DND-41 (cell line): Measurements from ENCODE around the gene ATXN3.

ENCODE experiments used
- EZH2 ChIP-seq: IDR thresholded peaks from 3 replicates; pipeline ENCODE4 v1.6.1; 2012; ENCODE audit warnings: borderline replicate concordance, low read depth, mild to moderate bottlenecking, moderate library complexity, low read length, inconsistent platforms; ENCODE audit not compliant: severe bottlenecking
- TF ChIP-seq, protein P1 (sequence below): IDR thresholded peaks from 2 replicates; pipeline ENCODE4 v1.5.1; 2012; ENCODE audit warnings: borderline replicate concordance, low read length, moderate library complexity, mild to moderate bottlenecking; ENCODE audit not compliant: poor library complexity, severe bottlenecking; ENCODE audit errors: extremely low read depth

DNA sequence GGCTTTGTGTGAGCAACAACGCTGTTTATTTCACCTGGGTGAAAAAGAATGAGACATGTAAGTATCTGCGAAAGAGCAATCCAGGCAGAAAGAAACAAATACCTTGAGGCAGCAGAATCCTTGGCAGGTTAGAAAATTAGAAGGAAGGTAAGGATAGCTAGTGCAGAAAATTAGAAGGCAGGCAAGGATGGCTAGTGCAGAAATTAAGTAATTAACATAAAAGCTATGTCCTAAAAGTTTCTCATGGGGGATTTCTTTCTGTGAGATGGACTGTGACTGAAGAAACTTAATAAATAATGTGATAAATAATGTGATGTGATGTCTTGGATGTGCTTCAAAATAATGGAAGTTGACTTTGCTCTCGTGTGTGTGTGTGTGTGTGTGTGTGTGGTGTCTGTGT, 56.6 kb downstream of the ATXN3 start:
- TF ChIP-seq, protein P1, sequence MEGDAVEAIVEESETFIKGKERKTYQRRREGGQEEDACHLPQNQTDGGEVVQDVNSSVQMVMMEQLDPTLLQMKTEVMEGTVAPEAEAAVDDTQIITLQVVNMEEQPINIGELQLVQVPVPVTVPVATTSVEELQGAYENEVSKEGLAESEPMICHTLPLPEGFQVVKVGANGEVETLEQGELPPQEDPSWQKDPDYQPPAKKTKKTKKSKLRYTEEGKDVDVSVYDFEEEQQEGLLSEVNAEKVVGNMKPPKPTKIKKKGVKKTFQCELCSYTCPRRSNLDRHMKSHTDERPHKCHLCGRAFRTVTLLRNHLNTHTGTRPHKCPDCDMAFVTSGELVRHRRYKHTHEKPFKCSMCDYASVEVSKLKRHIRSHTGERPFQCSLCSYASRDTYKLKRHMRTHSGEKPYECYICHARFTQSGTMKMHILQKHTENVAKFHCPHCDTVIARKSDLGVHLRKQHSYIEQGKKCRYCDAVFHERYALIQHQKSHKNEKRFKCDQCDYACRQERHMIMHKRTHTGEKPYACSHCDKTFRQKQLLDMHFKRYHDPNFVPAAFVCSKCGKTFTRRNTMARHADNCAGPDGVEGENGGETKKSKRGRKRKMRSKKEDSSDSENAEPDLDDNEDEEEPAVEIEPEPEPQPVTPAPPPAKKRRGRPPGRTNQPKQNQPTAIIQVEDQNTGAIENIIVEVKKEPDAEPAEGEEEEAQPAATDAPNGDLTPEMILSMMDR = no peak
- no peak for TF ChIP-seq EZH2
